Lower leg skin (tissue), 3 donors: ENCODE data around the gene UBE2B.

Experiments used
- POLR2A ChIP-seq, 2 donors: fragments of 450-650 bp; IDR thresholded peaks; one replicate each; pipeline ENCODE4 v1.6.1; 2016 to 2017; ENCODE audit warnings: antibody characterized with exemption in 2 of 2, mild to moderate bottlenecking in 1 of 2, moderate library complexity in 1 of 2
- TF ChIP-seq, protein P1 (sequence below), 3 donors: fragments of 450-650 bp; IDR thresholded peaks; one replicate each; pipeline ENCODE4 v1.5.1; 2016; ENCODE audit warnings: antibody characterized with exemption in 3 of 3, mild to moderate bottlenecking in 3 of 3, moderate library complexity in 2 of 3

DNA sequence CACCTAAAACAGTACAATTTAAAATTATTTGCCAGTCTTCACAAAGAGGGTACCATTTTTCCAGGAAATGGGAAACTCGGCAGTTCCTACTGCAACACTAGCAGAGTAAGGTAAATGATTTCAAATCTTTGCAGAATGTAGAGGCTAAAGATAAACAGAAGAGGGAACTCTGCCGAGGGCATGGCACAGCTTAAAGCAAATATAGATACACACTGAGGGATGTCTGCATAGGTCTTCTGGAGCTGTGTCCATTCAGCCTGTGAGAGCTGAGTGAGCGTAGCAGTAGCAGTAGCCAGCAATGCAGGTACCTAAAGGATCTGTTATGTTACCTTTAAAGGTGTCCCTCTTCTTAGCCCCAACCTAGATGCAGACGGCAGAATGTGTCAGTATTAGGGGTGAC, 21.9 kb upstream of the UBE2B start:
- TF ChIP-seq, protein P1, sequence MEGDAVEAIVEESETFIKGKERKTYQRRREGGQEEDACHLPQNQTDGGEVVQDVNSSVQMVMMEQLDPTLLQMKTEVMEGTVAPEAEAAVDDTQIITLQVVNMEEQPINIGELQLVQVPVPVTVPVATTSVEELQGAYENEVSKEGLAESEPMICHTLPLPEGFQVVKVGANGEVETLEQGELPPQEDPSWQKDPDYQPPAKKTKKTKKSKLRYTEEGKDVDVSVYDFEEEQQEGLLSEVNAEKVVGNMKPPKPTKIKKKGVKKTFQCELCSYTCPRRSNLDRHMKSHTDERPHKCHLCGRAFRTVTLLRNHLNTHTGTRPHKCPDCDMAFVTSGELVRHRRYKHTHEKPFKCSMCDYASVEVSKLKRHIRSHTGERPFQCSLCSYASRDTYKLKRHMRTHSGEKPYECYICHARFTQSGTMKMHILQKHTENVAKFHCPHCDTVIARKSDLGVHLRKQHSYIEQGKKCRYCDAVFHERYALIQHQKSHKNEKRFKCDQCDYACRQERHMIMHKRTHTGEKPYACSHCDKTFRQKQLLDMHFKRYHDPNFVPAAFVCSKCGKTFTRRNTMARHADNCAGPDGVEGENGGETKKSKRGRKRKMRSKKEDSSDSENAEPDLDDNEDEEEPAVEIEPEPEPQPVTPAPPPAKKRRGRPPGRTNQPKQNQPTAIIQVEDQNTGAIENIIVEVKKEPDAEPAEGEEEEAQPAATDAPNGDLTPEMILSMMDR (IDR thresholded peaks at IDR 0.05) = no peak
- no peak for TF ChIP-seq POLR2A (IDR thresholded peaks at IDR 0.05)
